Fibroblast of skin of abdomen (primary cell): ENCODE measurements around the gene TMEFF1.
"Not testable (repeated sequence)": the region's sequence is repeated elsewhere in the genome, so short reads cannot be mapped to it uniquely, and the experiment has no call there.

Source experiments
- DNase-seq: peaks from one replicate; pipeline ENCODE4 v3.0.0-alpha.2; 2013

TMEFF1 gene

GRCh38 chr9:100492952-100493351 lies 20.0 kb downstream of the TMEFF1 start:
- peak; percentile 37 for DNase-seq

- DNase-seq: peak; percentile 52
These were observed 25.6 kb downstream of the TMEFF1 start for GRCh38 chr9:100498592-100498991.

GRCh38 chr9:100499460-100499859 lies 26.5 kb downstream of the TMEFF1 start:
- no peak for DNase-seq

GRCh38 chr9:100499866-100500265 lies 26.9 kb downstream of the TMEFF1 start:
- DNase-seq: no peak

GRCh38 chr9:100505564-100506159 lies 32.7 kb downstream of the TMEFF1 start:
- peak; percentile 49 for DNase-seq

GRCh38 chr9:100507350-100507749 lies 34.4 kb downstream of the TMEFF1 start:
- DNase-seq: not testable (repeated sequence)

- DNase-seq: no peak
These were observed 38.3 kb downstream of the TMEFF1 start for GRCh38 chr9:100511205-100511604.

GRCh38 chr9:100515578-100516494 lies 42.9 kb downstream of the TMEFF1 start:
- no peak for DNase-seq

- DNase-seq: no peak
These were observed 48.3 kb downstream of the TMEFF1 start for GRCh38 chr9:100521282-100521681.

- DNase-seq: no peak
These were observed 52.6 kb downstream of the TMEFF1 start for GRCh38 chr9:100525563-100525962.

GRCh38 chr9:100527180-100527794 lies 54.3 kb downstream of the TMEFF1 start:
- not testable (repeated sequence) for DNase-seq

GRCh38 chr9:100534401-100534800 lies 61.5 kb downstream of the TMEFF1 start:
- no peak for DNase-seq

- DNase-seq: no peak
These were observed 67.4 kb downstream of the TMEFF1 start for GRCh38 chr9:100540327-100540726.

- no peak for DNase-seq
These were observed 76.1 kb downstream of the TMEFF1 start for GRCh38 chr9:100549048-100549447.

- no peak for DNase-seq
These were observed 82.0 kb downstream of the TMEFF1 start for GRCh38 chr9:100554935-100555401.

GRCh38 chr9:100555471-100555870 lies 82.5 kb downstream of the TMEFF1 start:
- no peak for DNase-seq

GRCh38 chr9:100557053-100557452 lies 84.1 kb downstream of the TMEFF1 start:
- no peak for DNase-seq

GRCh38 chr9:100561256-100561655 lies 88.3 kb downstream of the TMEFF1 start:
- no peak for DNase-seq

- no peak for DNase-seq
These were observed 94.9 kb downstream of the TMEFF1 start for GRCh38 chr9:100567856-100568255.

GRCh38 chr9:100573655-100574260 lies 100.8 kb downstream of the TMEFF1 start:
- DNase-seq: no peak

- DNase-seq: no peak
These were observed 102.1 kb downstream of the TMEFF1 start for GRCh38 chr9:100575006-100575405.

GRCh38 chr9:100575765-100576386 lies 102.9 kb downstream of the TMEFF1 start:
- peak; percentile 83 for DNase-seq
